GM12874 (cell line): ENCODE measurements around the gene C3.

ENCODE experiments used
- CTCF ChIP-seq: IDR thresholded peaks from 2 replicates; pipeline ENCODE4 v1.5.1; 2011; ENCODE audit warnings: low read depth, mild to moderate bottlenecking, control low read depth, low read length, moderate library complexity; ENCODE audit not compliant: insufficient read depth

Gene C3

GRCh38 chr19:6709549-6709948 lies 10.9 kb downstream of the C3 start:
- no peak for TF ChIP-seq CTCF

- TF ChIP-seq CTCF, result no peak
Measured at GRCh38 chr19:6708346-6708745, 12.1 kb downstream of the C3 start.

GRCh38 chr19:6707658-6708018 lies 12.8 kb downstream of the C3 start:
- TF ChIP-seq CTCF, result no peak

- no peak for TF ChIP-seq CTCF
Measured at GRCh38 chr19:6707011-6707657, 13.3 kb downstream of the C3 start.

DNA sequence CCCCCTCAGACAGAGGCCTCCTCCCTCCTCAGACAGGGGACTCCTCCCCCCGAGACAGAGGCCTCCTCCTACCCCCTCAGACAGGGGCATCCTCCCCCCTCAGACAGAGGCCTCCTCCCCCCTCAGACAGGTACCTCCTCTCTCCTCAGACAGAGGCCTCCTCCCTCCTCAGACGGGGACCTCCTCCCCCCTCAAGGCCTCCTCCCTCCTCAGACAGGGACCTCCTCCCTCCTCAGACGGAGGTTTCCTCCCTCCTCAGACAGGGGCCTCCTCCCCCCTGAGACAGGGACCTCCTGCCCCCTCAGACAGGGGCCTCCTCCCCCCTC lies 13.9 kb downstream of the C3 start:
- no peak for TF ChIP-seq CTCF

DNA sequence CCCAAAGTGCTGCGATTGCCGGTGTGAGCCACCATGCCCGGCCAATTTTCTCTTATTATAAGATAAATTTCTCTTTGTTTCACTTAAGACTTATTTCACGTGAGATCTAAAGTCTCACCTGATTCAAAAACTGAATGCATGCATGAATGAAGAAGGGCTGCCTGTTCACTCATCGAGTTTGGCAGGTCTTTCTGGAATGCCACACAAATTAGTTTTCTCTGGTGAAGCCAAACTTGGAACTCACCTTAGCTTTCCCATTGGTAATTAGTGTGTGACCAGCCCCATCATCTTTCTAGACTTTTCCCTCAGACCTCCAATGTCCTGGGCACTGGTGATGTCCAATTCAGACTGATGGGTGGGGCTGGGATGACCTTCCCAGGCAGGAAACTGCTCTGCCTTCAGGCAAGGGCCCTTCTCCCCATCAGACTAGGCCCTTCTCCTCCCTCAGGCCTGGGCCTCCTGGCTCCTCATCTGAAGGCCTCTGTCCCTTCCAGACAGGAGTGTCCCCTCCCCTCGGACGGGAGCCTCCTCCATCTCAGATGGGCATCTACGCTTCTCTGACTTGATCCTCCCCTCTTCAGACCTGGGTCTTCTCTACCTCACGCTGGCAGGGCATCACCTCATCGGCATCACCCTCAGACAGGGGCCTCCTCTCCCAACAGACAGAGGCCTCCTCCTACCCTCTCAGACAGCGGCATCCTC lies 14.4 kb downstream of the C3 start:
- no peak for TF ChIP-seq CTCF

DNA sequence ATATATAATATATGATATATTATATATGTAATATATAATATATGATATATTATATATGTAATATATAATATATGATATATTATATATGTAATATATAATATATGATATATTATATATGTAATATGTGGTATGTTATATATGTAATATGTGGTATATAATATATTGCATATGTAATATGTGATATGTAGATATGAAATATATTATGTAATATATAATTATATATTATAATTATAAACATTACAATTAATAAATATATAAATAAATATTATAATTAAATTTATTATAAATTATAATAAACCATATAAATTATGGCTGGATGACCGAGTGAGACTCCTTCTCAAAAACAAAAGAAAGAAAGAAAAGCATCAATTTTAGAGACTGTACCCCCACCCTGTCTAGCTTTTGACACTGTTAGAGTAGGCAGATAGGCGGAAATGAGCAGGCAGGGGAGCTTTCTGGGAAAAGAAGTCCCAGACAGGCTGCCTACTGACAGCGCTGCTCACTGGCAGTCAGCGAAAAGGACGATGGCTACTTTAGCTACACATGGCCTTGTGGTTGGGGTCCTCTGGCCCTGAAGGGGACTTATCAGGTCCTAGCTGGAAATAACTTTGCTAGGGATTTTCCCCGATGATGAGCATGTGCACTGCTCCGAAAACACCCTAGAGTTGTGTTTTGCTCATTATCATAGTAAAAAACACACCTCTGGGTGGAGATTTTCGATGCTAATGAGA lies 19.7 kb downstream of the C3 start:
- no peak for TF ChIP-seq CTCF
